Stimulated activated CD8-positive, alpha-beta memory T cell treated with anti-CD3 and anti-CD28 coated beads, Interleukin-4, amount 100 ng/mL, for 24 hours (primary cell): ENCODE measurements around the gene CCDC142.
A peak's percentile ranks its signal among the peaks of the same experiment; 100 is the strongest.
"Not testable (repeated sequence)": the region's sequence is repeated elsewhere in the genome, so short reads cannot be mapped to it uniquely, and the experiment has no call there.

Source experiments
- DNase-seq: peaks from one replicate; pipeline ENCODE4 v3.0.0-alpha.2; 2020; ENCODE audit warnings: low read depth

Gene CCDC142

GRCh38 chr2:74498500-74499266 lies 15.9 kb upstream of the CCDC142 start:
- no peak for DNase-seq

- DNase-seq = no peak
Observed at GRCh38 chr2:74497777-74498499, 15.1 kb upstream of the CCDC142 start.

DNA sequence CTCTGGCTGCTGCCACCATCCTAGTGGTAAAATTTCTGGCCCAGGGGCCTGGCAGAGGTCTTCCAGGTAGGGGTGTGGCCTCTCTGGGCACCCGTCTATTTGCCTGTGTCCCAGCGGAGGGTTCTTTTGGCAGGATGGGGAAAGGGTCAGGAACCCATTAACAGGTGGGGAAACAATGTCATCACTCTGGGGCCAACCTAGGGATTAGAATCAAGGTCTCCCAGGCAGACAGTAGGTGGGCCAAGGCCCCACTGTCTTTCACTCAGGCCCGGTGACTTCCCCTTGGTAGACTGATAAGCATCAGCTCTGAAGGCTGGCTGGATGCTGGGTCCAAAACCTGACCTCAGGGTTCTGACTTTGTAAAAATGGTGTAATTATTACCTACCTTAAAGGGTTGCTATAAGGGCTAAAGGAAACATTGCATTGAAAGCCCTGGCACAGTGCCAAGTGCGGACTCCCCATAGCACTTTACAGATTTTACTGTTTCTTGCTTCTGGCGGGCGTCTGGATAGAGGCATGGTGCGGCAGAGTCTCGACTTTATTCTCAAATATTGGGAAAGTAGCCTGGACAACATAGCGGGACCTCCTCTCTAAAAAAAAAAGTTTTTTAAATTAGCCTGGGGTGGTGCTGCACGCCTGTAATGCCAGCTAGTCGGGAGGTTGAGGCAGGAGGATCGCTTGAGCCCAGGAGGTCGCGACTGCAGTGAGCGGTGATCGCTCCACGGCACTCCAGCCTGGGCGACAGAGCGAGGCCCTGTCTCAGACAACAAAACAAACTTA lies 14.4 kb upstream of the CCDC142 start:
- no peak for DNase-seq

- no peak for DNase-seq
Observed at GRCh38 chr2:74495440-74495839, 12.6 kb upstream of the CCDC142 start.

GRCh38 chr2:74493546-74493945 lies 10.7 kb upstream of the CCDC142 start:
- DNase-seq = no peak

- DNase-seq = no peak
Observed at GRCh38 chr2:74491648-74492544, 9.1 kb upstream of the CCDC142 start.

DNA sequence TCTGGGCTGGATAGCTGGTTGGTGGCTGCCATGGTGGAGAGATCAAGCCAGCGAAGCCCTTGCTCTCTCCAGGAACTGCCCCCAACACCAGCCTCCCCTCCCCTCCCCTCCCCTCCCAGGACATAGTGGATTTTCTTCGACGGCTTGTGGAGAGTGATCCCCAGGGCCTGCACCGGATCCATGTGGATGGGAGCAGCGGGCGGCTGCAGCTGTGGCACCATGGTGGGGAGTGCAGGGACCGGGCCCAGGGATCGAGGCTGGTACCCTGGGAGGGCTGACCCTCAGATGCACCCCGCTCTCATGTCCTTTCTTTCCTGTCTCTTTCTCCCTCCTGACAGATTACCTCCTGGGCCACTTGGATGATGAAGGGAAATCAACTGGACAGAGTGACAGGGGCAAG lies 7.1 kb upstream of the CCDC142 start:
- DNase-seq = no peak

GRCh38 chr2:74488643-74489481 lies 6.1 kb upstream of the CCDC142 start:
- DNase-seq = no peak

DNA sequence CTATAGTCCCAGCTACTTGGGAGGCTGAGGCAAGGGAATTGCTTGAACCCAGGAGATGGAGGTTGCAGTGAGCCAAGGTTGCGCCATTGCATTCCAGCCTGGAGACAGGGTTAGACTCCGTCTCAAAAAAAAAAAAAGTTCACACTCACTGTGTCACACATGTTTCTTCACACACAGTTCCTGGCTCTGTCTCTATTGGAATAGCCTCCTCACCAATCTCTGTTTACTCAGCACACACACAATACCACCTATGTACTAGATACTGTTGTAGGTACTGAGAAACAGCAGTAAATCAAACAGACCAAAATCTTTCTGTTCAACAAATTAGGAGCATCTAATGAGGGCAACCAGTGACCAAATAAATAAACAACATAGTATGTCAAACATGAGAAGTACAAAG lies 3.3 kb upstream of the CCDC142 start:
- DNase-seq = no peak

- not testable (repeated sequence) for DNase-seq
Observed at GRCh38 chr2:74483675-74484164, 922 bp upstream of the CCDC142 start.

- peak; percentile 37 for DNase-seq
Observed at GRCh38 chr2:74481961-74482800, 617 bp downstream of the CCDC142 start.

DNA sequence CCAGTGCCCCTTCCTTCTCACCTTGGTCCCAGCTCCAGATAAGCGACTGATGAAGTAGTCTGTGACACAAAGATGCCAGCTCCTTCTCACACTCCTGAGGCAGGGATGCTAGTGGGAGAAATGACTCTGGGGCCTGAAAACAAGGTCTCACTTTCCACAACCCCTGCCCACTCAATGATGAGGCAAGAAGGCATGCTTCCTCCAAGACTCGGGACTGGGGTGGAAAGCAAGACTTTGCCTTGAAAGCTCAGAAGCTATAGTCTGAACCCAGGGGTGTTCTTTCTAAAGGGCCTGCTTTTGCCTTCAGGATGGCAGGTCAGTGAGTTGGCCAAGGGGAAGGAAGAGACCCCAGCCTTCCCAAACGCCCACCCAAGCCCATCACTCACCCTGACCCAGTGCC lies 1.4 kb downstream of the CCDC142 start:
- no peak for DNase-seq

DNA sequence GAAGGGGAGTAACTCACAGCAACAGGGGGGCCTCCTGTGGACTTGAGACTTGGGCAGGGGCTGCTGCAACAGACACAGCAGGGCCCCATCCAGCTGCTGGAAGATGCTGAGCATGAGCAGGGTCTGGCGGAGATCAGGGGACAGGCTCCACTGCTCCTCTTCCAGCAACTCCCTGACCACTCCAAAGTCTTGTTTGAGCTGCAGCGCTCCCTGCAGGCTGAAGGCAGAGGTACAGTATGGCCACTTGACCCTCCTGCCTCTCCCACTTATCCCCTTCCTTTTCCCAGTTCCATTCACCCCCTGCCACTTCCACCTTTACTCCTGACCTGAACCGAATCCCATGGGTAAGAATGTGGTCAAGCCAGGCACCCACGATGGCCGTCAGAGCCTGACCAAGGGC lies 7.9 kb downstream of the CCDC142 start:
- DNase-seq = no peak

DNA sequence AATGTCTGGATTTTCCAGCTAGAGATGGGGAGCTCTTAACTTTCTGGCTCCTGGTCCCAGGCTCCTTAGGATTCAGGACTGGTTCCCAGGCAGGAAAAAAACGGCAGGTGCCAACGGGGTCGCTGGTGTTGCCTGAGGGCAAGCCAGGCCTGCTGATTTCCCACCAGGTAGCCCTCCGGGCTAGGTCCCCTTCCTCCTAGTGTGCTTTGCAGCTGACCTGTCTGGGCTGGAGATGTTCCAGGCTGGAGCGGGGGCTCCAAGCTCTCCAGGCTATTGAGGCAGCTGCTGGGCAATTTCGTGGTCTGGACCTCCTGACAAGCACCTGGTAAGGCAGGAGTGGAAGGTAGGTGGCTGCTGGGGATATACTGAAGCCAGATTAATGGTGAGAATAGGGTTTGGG lies 8.3 kb downstream of the CCDC142 start:
- DNase-seq = no peak

- no peak for DNase-seq
Observed at GRCh38 chr2:74472945-74473258, 9.9 kb downstream of the CCDC142 start.

GRCh38 chr2:74472086-74472944 lies 10.5 kb downstream of the CCDC142 start, which contains the start of gene MRPL53:
MRPL53 (minus strand) TSS chr2:74472680; CDS start chr2:74472660, 20 bp downstream.
- peak; percentile 92 for DNase-seq

GRCh38 chr2:74471332-74472065 lies 11.3 kb downstream of the CCDC142 start:
- DNase-seq = no peak

DNA sequence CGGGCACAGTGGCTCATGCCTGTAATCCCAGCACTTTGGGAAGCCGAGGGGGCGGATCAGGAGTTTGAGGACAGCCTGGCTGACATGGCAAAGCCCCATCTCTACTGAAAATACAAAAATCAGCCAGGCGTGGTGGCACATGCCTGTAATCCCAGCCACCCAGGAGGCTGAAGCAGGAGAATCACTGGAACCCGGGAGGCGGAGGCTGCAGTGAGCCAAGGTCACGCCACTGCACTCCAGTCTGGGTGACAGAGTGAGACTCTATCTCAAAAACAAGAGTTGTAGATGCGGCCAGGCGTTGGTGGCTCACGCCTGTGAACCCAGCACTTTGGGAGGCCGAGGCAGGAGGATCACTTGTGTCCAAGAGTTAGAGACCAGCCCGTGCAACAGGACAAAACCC lies 12.1 kb downstream of the CCDC142 start:
- DNase-seq = not testable (repeated sequence)
